ENCODE data around the gene PKP1. TPM values are rescaled to one million over a fixed set of nuclear protein-coding genes. Genes with fewer than 3 reads are reported as not detected.

The PKP1 gene
- total RNA-seq, 1 donor from 2014 or later: 2.8 TPM

- H3K4me3 ChIP-seq (ENCODE audit: low read depth, low read length): no peak overlapping the region
- TF ChIP-seq, protein P1, sequence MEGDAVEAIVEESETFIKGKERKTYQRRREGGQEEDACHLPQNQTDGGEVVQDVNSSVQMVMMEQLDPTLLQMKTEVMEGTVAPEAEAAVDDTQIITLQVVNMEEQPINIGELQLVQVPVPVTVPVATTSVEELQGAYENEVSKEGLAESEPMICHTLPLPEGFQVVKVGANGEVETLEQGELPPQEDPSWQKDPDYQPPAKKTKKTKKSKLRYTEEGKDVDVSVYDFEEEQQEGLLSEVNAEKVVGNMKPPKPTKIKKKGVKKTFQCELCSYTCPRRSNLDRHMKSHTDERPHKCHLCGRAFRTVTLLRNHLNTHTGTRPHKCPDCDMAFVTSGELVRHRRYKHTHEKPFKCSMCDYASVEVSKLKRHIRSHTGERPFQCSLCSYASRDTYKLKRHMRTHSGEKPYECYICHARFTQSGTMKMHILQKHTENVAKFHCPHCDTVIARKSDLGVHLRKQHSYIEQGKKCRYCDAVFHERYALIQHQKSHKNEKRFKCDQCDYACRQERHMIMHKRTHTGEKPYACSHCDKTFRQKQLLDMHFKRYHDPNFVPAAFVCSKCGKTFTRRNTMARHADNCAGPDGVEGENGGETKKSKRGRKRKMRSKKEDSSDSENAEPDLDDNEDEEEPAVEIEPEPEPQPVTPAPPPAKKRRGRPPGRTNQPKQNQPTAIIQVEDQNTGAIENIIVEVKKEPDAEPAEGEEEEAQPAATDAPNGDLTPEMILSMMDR (conservative IDR thresholded peaks at IDR 0.05; ENCODE audit: low read depth, low read length): no peak
- no peak for DNase-seq (ENCODE audit: low read depth)
These were observed 12.6 kb downstream of the PKP1 start for GRCh38 chr1:201295861-201296260.

GRCh38 chr1:201296352-201296751, 13.0 kb downstream of the PKP1 start:
- no peak for DNase-seq (ENCODE audit: low read depth)
- TF ChIP-seq, protein P1 (conservative IDR thresholded peaks at IDR 0.05; ENCODE audit: low read depth, low read length): no peak
- H3K4me3 ChIP-seq (ENCODE audit: low read depth, low read length): no peak overlapping the region

DNA sequence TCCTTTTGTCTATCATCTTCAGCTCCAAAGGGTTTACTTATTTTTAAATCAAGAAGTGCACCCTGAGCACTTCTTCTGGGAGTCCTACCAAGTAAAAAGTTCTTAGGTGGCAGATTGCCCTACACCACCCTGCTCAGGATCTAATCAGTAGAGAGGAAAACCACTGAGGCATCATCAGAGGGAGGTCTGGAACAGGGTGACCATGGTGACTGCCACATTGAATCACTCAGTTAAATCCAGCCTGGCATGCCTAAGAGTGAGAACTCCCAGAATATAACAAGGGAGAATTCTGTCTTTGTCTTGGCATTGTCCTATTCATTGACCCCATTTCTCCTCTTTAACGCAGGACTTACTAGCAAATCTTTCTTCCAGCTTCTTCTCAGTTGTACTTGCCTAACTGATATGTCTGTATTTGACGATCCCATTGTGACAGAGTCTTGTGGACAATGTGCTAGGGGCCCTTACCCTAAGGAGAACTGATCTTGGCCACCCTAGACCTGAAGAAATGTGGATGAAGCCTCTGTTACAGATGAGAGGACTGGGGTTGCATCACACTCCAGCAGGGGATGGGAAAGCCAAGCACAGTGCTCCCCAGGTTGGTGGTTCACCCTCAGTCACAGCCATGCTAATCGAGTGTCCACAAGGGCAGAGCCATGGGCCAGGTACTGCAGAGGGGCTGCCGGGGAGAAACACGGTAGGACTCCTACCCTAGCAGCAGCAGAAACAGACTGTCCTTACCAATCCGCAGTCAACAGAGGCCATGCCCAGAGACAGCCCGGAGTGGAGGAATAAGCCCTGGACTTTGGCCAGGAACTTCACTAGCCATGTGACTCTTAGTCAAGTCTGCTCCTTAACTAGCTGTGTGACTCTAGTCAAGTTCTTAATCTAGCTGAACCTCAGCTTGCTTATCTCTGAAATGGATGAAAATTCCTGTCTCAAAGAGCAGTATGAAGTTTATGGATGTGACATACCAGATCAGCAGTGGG, 15.4 kb downstream of the PKP1 start:
- no peak for DNase-seq (ENCODE audit: low read depth)
- no peak overlapping the region for H3K4me3 ChIP-seq (ENCODE audit: low read depth, low read length)
- TF ChIP-seq, protein P1 (conservative IDR thresholded peaks at IDR 0.05; ENCODE audit: low read depth, low read length): no peak

- no peak for DNase-seq (ENCODE audit: low read depth)
- H3K4me3 ChIP-seq (ENCODE audit: low read depth, low read length): no peak overlapping the region
- TF ChIP-seq, protein P1 (conservative IDR thresholded peaks at IDR 0.05; ENCODE audit: low read depth, low read length): no peak
These were observed 16.7 kb downstream of the PKP1 start for GRCh38 chr1:201299968-201300367.

DNA sequence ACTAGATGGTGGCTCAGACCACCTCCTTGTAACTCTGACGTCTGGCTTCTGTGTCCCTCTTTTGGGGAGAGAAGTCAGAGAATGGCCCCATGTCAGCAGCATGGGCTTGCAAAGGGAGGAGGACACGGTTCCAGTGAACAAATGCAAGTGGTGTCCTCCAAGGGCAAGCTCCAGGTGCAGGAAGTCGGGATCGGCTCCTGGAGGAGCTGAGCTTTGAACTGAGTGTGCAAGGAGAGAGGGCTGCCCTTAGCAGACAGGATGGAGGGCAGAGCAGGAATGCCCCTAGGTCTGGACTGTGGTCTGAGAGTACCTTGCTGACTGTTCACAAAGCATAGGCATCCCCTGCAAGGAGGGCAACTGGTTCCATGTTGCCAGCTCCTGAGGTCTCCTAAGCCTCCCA, 17.3 kb downstream of the PKP1 start:
- H3K4me3 ChIP-seq (ENCODE audit: low read depth, low read length): no peak overlapping the region
- no peak for DNase-seq (ENCODE audit: low read depth)
- TF ChIP-seq, protein P1 (conservative IDR thresholded peaks at IDR 0.05; ENCODE audit: low read depth, low read length): no peak

- DNase-seq (ENCODE audit: low read depth): no peak
- H3K4me3 ChIP-seq (ENCODE audit: low read depth, low read length): no peak overlapping the region
- TF ChIP-seq, protein P1 (conservative IDR thresholded peaks at IDR 0.05; ENCODE audit: low read depth, low read length): no peak
These were observed 19.2 kb downstream of the PKP1 start for GRCh38 chr1:201302163-201303152.

Data from epithelial cell of proximal tubule (primary cell).